Suprapubic skin (tissue), 4 donors: ENCODE results near the gene ATP2A2. TPM values are rescaled to one million over a fixed set of nuclear protein-coding genes. Genes with fewer than 3 reads are reported as not detected.

Source experiments
- DNase-seq, 2 donors: peaks; one replicate each; pipeline ENCODE4 v3.0.0-alpha.2; 2019; ENCODE audit warnings: low spot score in 2 of 2
- H3K27ac ChIP-seq: fragments of 200-600 bp; sonication (generic); one replicate; pipeline ENCODE4 v1.5.1; 2019
- H3K27me3 ChIP-seq: fragments of 200-600 bp; sonication (generic); one replicate; pipeline ENCODE4 v1.5.1; 2019
- H3K36me3 ChIP-seq: fragments of 200-600 bp; sonication (generic); one replicate; pipeline ENCODE4 v1.5.1; 2019
- H3K4me1 ChIP-seq: fragments of 200-600 bp; sonication (generic); one replicate; pipeline ENCODE4 v1.5.1; 2019
- H3K4me3 ChIP-seq: fragments of 200-600 bp; sonication (generic); one replicate; pipeline ENCODE4 v1.5.1; 2019; ENCODE audit warnings: mild to moderate bottlenecking
- H3K9me3 ChIP-seq: fragments of 200-600 bp; sonication (generic); one replicate; pipeline ENCODE4 v1.5.1; 2019
- EP300 ChIP-seq: sonication (generic); formaldehyde crosslinking; IDR thresholded peaks from one replicate; pipeline ENCODE4 v1.6.1; 2017; ENCODE audit warnings: antibody characterized with exemption
- POLR2A ChIP-seq, 2 donors: fragments of 450-650 bp; IDR thresholded peaks; one replicate each; pipeline ENCODE4 v1.6.1; 2017; ENCODE audit warnings: antibody characterized with exemption in 2 of 2, mild to moderate bottlenecking in 2 of 2, moderate library complexity in 2 of 2
- POLR2AphosphoS5 ChIP-seq, 3 donors: sonication (generic); formaldehyde crosslinking; IDR thresholded peaks; one replicate each; pipeline ENCODE4 v1.6.1; 2017; ENCODE audit warnings: antibody characterized with exemption in 3 of 3
- WGBS: methylation state at CpG from one replicate; pipeline ENCODE4 v1.1.5; 2018; 5-methylcytosine and 5-hydroxymethylcytosine counted together
- total RNA-seq, 4 donors: library from RNA; depleted of rRNA; stranded (reverse); fragments of >200 nt; gene quantifications; one replicate each; pipeline ENCODE4 v1.1.0, GENCODE V29; 2016
- TF ChIP-seq, protein P1 (sequence below), 2 donors: fragments of 200-600 bp in 1 of 2; fragments of 450-650 bp in 1 of 2; sonication (generic) in 1 of 2; IDR thresholded peaks; one replicate each; pipeline ENCODE4 v1.5.1; 2016 to 2019; ENCODE audit warnings: antibody characterized with exemption in 2 of 2, mild to moderate bottlenecking in 1 of 2, moderate library complexity in 1 of 2

Gene ATP2A2
- total RNA-seq, 4 donors from 2014 or later = 95.9 to 138 (median 118) TPM

GRCh38 chr12:110280392-110280778, 662 bp upstream of the ATP2A2 start:
- Histone ChIP-seq H3K4me1 (peaks cover 44% of the 10 kb centered on the region), H3K27ac (peak overlapping the region; percentile 99), H3K27me3 (no peaks in the 10 kb centered on the region), H3K36me3 (peaks cover 2% of the 10 kb centered on the region), H3K9me3 (no peaks in the 10 kb centered on the region), H3K4me3 (peak overlapping the region; percentile 86)
- WGBS = 4% methylated on average over 13 of the region's 18 CpGs
- peak; percentile 71 to 84 for DNase-seq
- TF ChIP-seq POLR2AphosphoS5 (IDR thresholded peaks at IDR 0.05) (no peak), POLR2A (IDR thresholded peaks at IDR 0.05) (no peak), EP300 (no peak)
- TF ChIP-seq, protein P1, sequence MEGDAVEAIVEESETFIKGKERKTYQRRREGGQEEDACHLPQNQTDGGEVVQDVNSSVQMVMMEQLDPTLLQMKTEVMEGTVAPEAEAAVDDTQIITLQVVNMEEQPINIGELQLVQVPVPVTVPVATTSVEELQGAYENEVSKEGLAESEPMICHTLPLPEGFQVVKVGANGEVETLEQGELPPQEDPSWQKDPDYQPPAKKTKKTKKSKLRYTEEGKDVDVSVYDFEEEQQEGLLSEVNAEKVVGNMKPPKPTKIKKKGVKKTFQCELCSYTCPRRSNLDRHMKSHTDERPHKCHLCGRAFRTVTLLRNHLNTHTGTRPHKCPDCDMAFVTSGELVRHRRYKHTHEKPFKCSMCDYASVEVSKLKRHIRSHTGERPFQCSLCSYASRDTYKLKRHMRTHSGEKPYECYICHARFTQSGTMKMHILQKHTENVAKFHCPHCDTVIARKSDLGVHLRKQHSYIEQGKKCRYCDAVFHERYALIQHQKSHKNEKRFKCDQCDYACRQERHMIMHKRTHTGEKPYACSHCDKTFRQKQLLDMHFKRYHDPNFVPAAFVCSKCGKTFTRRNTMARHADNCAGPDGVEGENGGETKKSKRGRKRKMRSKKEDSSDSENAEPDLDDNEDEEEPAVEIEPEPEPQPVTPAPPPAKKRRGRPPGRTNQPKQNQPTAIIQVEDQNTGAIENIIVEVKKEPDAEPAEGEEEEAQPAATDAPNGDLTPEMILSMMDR (IDR thresholded peaks at IDR 0.05) = no peak

DNA sequence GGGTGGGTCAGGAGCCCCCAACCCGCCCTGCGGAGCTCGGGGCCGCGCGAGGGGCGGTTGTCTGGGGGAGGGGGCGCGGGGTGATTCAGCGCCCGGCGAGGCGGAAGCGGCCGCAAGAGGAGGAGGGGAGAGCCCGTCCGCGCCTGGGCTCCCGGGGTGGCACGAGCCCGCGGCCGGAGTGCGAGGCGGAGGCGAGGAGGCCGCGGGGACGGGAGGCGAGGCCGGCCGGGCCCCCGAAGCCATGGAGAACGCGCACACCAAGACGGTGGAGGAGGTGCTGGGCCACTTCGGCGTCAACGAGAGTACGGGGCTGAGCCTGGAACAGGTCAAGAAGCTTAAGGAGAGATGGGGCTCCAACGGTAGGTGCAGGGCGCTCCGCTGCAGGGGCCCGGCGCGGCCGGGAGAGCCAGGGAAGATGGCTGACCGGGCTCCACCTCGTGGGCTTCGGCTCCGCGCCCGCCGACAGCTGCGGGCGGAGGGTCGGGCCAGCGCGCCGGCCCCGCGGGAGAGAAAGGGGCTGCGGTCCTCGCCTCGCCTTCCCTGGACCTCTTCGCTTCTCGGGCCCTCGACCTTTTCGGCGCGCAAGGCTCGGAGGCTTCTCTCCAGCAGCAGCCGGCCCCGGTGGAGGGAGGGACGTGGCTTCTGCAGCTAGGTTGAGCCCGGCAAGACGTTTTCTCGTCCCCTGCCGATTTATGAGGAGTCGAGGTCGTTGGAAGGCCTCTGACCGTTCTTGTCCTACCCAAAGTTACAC, 677 bp downstream of the ATP2A2 start:
- TF ChIP-seq EP300 = no peak
- TF ChIP-seq POLR2AphosphoS5 (IDR thresholded peaks at IDR 0.05) = no peak
- TF ChIP-seq POLR2A (IDR thresholded peaks at IDR 0.05) = no peak
- TF ChIP-seq, protein P1 (IDR thresholded peaks at IDR 0.05) = no peak
- Histone ChIP-seq H3K9me3 (no peaks in the 10 kb centered on the region), H3K4me1 (peaks cover 55% of the 10 kb centered on the region), H3K4me3 (peak overlapping the region; percentile 86), H3K27me3 (no peaks in the 10 kb centered on the region), H3K27ac (peak overlapping the region; percentile 99), H3K36me3 (peaks cover 4% of the 10 kb centered on the region)
- WGBS = 0% methylated on average over 45 of the region's 82 CpGs
- DNase-seq = peak; percentile 77 to 85

- Histone ChIP-seq H3K9me3 (no peaks in the 10 kb centered on the region), H3K36me3 (peaks cover 9% of the 10 kb centered on the region), H3K27me3 (no peaks in the 10 kb centered on the region), H3K27ac (peak overlapping the region; percentile 99), H3K4me3 (peak overlapping the region; percentile 86), H3K4me1 (peaks cover 61% of the 10 kb centered on the region)
- under 1% methylated on average over 8 of the region's 8 CpGs for WGBS
- TF ChIP-seq POLR2AphosphoS5 (IDR thresholded peaks at IDR 0.05) = peak in 1 of 3 donors; percentile 48
- TF ChIP-seq, protein P1 (IDR thresholded peaks at IDR 0.05) = no peak
- no peak for TF ChIP-seq POLR2A (IDR thresholded peaks at IDR 0.05)
- no peak for DNase-seq
Measured at GRCh38 chr12:110282300-110282860, 1.3 kb downstream of the ATP2A2 start.

GRCh38 chr12:110282956-110283817, 2.1 kb downstream of the ATP2A2 start:
- peak overlapping the region; percentile 86 for H3K4me3 ChIP-seq
- peaks cover 15% of the 10 kb centered on the region for H3K36me3 ChIP-seq
- TF ChIP-seq POLR2AphosphoS5 (IDR thresholded peaks at IDR 0.05) (no peak), EP300 (no peak), POLR2A (IDR thresholded peaks at IDR 0.05) (no peak)
- TF ChIP-seq, protein P1 (IDR thresholded peaks at IDR 0.05) = no peak
- 14% methylated on average over 7 of the region's 7 CpGs for WGBS
- no peaks in the 10 kb centered on the region for H3K9me3 ChIP-seq
- H3K4me1 ChIP-seq = peaks cover 65% of the 10 kb centered on the region
- H3K27me3 ChIP-seq = no peaks in the 10 kb centered on the region
- H3K27ac ChIP-seq = no peak overlapping the region
- DNase-seq = no peak

DNA sequence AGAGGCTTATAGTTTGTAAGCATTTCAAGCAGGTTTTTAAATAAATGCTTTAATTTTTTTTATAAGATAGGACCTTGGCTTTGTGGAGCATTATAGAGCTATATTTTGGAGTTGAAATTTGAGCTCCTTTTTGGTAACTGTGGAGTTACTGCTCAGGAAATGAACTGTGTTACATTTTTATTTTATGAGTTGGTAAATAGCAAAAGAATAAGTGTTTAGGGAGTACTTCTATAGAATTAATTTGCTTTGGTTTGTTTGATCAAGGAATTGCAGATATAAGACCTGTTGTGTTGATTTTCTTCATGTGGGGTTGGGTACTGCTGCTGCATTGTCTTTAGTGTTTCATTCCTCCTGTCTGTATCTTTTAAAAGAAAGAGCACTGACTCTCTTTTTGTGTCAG, 3.5 kb downstream of the ATP2A2 start:
- Histone ChIP-seq H3K9me3 (no peaks in the 10 kb centered on the region), H3K36me3 (peaks cover 15% of the 10 kb centered on the region), H3K27me3 (no peaks in the 10 kb centered on the region), H3K27ac (no peak overlapping the region), H3K4me1 (peaks cover 69% of the 10 kb centered on the region), H3K4me3 (peak overlapping the region; percentile 86)
- no peak for TF ChIP-seq POLR2A (IDR thresholded peaks at IDR 0.05)
- no peak for DNase-seq
